Mammary epithelial cell (primary cell): ENCODE measurements around the gene UBE2E1.

Experiments
- EZH2 ChIP-seq: IDR thresholded peaks from 2 replicates; pipeline ENCODE4 v1.6.1; 2012; ENCODE audit warnings: low read length, inconsistent platforms, borderline replicate concordance
- TF ChIP-seq, protein P1 (sequence below), 2 donors: IDR thresholded peaks in 1 of 2; conservative IDR thresholded peaks in 1 of 2; 2 replicates each; pipeline ENCODE4 v1.5.1; 2011 to 2012; ENCODE audit warnings: inconsistent platforms in 2 of 2, low read length in 2 of 2, mild to moderate bottlenecking in 2 of 2, control low read depth in 1 of 2, low read depth in 1 of 2; ENCODE audit not compliant: insufficient read depth in 1 of 2; ENCODE audit errors: extremely low read depth in 1 of 2

DNA sequence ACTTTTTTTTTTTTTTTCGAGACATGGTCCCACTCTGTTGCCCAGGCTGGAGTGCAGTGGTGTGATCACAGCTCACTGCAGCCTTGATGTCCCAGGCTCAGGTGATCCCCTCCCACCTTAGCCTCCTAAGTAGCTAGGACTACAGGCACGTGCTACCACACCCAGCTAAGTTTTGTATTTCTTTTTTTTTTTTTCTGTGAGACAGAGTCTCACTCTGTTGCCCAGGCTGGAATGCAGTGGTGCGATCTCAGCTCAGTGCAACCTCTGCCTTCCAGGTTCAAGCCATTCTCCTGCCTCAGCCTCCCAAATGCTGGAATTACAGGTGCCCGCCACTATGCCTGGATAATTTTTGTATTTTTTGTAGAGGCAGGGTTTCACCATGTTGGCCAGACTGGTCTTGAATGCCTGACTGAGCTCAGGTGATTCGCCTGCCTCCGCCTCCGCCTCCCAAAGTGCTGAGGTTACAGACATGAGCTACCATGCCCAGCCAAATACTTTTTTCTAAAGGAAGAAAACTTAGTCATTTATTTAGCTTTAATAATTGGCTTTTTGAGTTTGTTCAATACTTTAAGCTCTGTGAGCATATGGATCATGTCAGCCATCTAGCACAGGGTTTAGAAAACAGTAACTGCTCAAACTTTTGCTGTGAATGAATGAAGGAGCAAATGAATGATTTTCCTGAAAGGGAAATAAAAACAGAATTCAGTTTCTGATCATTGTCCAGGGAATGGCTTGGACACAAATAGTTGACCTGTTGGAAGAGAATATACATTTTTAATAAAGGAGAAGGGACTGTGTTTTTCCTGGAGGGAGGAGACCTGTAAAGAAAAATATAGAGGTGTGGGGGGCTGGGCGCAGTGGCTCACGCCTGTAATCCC, 26.0 kb downstream of the UBE2E1 start:
- TF ChIP-seq, protein P1, sequence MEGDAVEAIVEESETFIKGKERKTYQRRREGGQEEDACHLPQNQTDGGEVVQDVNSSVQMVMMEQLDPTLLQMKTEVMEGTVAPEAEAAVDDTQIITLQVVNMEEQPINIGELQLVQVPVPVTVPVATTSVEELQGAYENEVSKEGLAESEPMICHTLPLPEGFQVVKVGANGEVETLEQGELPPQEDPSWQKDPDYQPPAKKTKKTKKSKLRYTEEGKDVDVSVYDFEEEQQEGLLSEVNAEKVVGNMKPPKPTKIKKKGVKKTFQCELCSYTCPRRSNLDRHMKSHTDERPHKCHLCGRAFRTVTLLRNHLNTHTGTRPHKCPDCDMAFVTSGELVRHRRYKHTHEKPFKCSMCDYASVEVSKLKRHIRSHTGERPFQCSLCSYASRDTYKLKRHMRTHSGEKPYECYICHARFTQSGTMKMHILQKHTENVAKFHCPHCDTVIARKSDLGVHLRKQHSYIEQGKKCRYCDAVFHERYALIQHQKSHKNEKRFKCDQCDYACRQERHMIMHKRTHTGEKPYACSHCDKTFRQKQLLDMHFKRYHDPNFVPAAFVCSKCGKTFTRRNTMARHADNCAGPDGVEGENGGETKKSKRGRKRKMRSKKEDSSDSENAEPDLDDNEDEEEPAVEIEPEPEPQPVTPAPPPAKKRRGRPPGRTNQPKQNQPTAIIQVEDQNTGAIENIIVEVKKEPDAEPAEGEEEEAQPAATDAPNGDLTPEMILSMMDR (conservative IDR thresholded peaks at IDR 0.05 in 1 of 2, IDR thresholded peaks at IDR 0.05 in 1 of 2; ENCODE audit: extremely low read depth in 1 of 2, insufficient read depth in 1 of 2, low read depth in 1 of 2, low read length in 2 of 2), result no peak
- TF ChIP-seq EZH2, result no peak
